Mucosa of rectum (tissue), 2 donors: Measurements from ENCODE around the gene MT3.

Experiments
- H3K27ac ChIP-seq, 2 donors: one replicate each; pipeline ENCODE4 v1.7.0; 2013; ENCODE audit warnings: inconsistent platforms in 2 of 2, low read depth in 2 of 2, low read length in 2 of 2
- H3K27me3 ChIP-seq, 2 donors: one replicate each; pipeline ENCODE4 v1.7.0; 2013; ENCODE audit warnings: low read length in 2 of 2; ENCODE audit not compliant: control insufficient read depth in 2 of 2, insufficient read depth in 2 of 2
- H3K36me3 ChIP-seq, 2 donors: one replicate each; pipeline ENCODE4 v1.7.0; 2013; ENCODE audit warnings: low read length in 2 of 2; ENCODE audit not compliant: control insufficient read depth in 2 of 2, insufficient read depth in 2 of 2
- H3K4me1 ChIP-seq, 2 donors: one replicate each; pipeline ENCODE4 v1.7.0; 2013; ENCODE audit warnings: low read length in 2 of 2, mild to moderate bottlenecking in 1 of 2; ENCODE audit not compliant: control insufficient read depth in 2 of 2, insufficient read depth in 2 of 2
- H3K4me3 ChIP-seq, 2 donors: one replicate each; pipeline ENCODE4 v1.7.0; 2013; ENCODE audit warnings: low read length in 2 of 2
- H3K9ac ChIP-seq, 2 donors: one replicate each; pipeline ENCODE4 v1.7.0; 2013; ENCODE audit warnings: low read length in 2 of 2, low read depth in 1 of 2, mild to moderate bottlenecking in 1 of 2
- H3K9me3 ChIP-seq, 2 donors: one replicate each; pipeline ENCODE4 v1.7.0; 2013; ENCODE audit warnings: low read length in 2 of 2; ENCODE audit not compliant: control insufficient read depth in 2 of 2
- donor health status: healthy.
- donor health status: Normal muscosa, but diverticular disease.

The MT3 gene

DNA sequence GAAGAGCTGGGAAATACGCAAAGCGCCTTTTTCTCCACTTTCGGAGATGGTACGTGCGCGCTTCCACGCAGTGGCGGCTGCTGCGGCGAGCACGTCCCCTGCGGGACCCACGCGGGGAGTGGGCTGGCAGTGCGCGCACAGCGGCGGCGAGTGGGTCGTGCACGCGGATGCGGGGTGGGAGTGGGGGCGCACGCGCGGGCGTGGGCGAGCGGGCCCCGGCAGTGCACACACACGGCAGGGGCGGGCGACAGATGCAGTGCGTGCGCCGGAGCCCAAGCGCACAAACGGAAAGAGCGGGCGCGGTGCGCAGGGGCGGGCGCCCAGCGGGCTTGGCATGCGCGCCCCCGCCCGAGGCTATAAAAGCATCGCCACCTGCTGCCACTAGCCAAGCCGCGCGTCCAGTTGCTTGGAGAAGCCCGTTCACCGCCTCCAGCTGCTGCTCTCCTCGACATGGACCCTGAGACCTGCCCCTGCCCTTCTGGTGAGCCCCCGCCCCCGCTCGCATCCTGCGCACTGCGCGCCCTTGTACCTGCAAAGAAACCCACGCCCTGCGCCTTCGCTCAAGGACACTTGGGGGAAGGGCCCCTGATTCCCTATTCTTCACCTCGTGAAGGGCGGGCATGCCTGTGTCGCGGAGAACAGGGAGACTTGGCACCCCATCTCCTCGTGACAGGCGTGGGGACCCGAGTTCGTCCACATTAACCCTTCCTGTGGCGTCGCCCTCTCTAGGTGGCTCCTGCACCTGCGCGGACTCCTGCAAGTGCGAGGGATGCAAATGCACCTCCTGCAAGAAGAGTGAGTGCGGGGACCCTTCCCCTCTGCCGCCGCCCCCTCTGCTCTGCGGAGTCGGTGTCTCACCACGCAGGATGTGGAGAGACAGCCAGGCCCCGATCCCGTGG is at the start of gene MT3:
MT3 (plus strand) TSS at position 388 of the 899 bp plus-strand sequence; CDS start at position 451, 63 bp downstream.
- Histone ChIP-seq H3K27me3 (peaks cover 6 to 18% of the 10 kb centered on the region in 2 donors), H3K36me3 (no peaks in the 10 kb centered on the region), H3K27ac (no peak within 1 kb of the TSS), H3K9ac (peak within 1 kb of the TSS in 1 of 2 donors; percentile 36), H3K4me1 (peaks cover 9 to 12% of the 10 kb centered on the region in 2 donors), H3K4me3 (peak within 1 kb of the TSS; percentile 48 to 55), H3K9me3 (no peaks in the 10 kb centered on the region)

DNA sequence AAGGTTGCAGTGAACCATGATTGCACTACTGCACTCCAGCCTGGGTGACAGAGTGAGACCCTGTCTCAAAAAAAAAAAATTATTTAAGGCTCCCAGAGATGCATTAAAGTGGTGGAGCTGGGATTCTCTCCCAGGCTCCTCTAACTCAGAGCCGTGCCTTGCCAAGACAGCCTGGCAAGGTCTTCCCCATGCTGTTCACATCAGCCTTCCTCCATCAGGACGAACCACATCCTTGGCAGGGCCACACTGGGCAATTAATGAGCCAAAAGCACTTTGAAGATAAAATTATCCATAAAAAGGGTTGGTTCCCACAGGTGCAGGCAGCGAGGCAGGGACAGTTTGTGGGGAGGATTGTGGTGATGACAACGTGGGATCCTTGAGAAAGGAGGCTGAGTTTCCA is 49.7 kb upstream of the MT3 start:
- Histone ChIP-seq H3K4me1 (no peaks in the 10 kb centered on the region), H3K27me3 (no peaks in the 10 kb centered on the region), H3K4me3 (no peak overlapping the region), H3K27ac (no peak overlapping the region), H3K9me3 (no peaks in the 10 kb centered on the region), H3K9ac (no peak overlapping the region), H3K36me3 (no peaks in the 10 kb centered on the region)

DNA sequence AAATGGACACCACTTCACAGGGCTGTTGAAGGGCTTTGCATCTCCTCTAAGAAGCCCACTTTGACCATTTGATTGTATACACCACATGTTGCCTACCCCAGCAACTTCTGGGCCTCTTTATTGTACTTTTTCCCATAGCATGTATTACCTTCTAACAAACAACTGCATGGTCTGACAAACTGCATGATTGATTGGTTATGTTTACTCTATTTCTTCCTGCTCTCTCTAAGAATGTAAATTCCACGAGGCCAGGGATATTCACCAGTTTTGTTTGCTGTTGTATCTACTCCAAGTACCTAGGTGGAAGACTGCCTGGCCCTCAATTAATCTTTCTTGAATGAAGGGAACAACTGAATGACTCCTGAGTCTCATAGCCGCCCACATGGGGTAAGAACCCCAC is 47.3 kb upstream of the MT3 start:
- Histone ChIP-seq H3K27me3 (no peaks in the 10 kb centered on the region), H3K36me3 (no peaks in the 10 kb centered on the region), H3K27ac (no peak overlapping the region), H3K4me3 (no peak overlapping the region), H3K9me3 (no peaks in the 10 kb centered on the region), H3K4me1 (no peaks in the 10 kb centered on the region), H3K9ac (no peak overlapping the region)

DNA sequence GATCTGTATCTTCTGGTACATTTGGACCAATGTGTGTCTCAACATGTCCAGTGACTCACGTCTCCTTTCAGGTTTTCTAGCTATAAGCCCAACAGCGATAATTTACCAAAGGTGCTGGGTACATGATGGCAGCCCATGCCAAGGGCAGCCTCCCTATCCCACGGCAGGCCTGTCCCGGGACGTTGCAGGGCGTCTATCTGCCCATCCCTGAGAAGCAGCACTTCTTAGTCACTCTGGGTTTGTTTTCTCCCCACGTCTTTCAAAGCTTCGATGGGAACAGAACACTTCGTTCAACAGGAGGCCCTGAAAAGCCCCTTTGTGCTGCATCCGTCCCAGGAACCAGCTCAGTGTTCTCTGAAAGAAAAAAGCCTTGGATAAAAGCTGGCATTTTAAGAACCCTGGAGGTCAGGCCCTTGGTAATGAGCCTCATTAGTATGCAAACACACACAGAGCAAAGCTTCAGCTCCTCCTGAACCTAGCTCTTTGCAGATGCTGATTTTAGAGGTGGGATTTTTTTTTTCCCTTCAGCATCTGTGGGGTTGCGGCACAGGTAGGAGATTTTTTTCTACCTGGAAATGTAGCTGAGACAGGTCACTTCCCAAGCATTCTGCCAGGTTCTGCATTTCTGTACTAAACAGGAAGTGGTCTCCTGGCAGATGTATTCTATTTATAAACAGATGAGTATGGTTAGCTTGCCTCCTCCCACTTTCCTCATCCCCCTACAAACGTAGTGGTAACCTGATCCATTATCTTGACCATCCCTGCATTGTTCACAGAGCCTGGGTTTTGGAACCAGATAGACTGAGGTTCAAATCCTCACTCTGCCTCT is 42.0 kb upstream of the MT3 start:
- no peak overlapping the region for H3K9ac ChIP-seq
- H3K4me1 ChIP-seq: peaks cover 4% of the 10 kb centered on the region in 2 donors
- no peaks in the 10 kb centered on the region for H3K36me3 ChIP-seq
- H3K9me3 ChIP-seq: no peaks in the 10 kb centered on the region
- no peak overlapping the region for H3K27ac ChIP-seq
- no peaks in the 10 kb centered on the region for H3K27me3 ChIP-seq
- H3K4me3 ChIP-seq: no peak overlapping the region

DNA sequence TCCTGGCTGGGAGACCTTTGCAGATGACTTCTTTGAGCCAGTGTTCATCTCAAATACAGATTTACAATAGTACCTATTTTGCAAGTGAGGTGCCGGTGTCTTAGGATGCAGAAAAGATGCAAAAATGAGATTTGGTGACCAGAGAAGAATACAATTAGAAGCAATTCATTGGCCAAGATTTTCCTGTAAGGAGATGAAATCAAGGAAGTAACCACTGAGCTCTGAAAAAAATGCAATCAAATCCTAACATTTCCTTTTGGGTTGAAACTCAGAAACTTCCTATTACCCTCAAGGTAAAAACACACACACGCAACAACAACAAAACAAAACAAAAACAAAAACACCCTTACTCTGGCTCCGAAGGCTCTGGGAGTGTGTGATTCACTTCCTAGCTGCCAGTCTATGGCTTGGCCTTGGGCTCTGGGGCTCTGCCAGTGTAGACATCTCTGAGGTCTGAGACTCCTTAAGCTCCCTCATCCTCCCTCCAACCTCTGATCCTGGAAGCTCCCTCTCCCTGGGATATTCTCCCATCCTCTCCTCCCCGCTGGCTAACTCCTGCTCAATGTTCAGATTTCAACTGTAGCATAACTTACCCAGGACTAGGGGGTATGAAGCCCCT is 41.3 kb upstream of the MT3 start:
- Histone ChIP-seq H3K27ac (no peak overlapping the region), H3K9ac (no peak overlapping the region)

DNA sequence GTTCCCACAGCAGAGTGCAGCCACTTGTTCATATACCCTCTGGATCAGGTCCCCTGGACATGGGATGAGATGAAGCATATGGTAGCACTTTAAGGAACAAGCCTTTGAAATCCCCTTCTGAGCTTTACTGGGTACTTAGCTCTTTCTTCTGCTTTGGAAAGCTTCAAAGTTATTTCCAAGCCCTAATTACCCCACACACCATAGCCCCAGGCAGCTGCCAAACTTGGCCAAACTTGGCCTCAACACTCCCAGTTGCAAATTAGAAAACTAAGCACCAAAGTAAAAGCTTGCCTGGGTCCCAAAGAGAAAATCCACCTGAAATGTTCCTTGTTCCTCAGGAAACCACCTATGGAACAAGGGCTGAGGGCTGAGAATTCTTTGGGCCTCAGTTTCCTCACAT is 40.2 kb upstream of the MT3 start:
- H3K9me3 ChIP-seq: no peaks in the 10 kb centered on the region
- no peak overlapping the region for H3K4me3 ChIP-seq
- H3K4me1 ChIP-seq: peaks cover 4 to 5% of the 10 kb centered on the region in 2 donors
- no peak overlapping the region for H3K9ac ChIP-seq
- H3K27ac ChIP-seq: no peak overlapping the region
- no peaks in the 10 kb centered on the region for H3K36me3 ChIP-seq
- H3K27me3 ChIP-seq: no peaks in the 10 kb centered on the region

More for the DNA sequence above, 41.3 kb upstream of the MT3 start:
- Histone ChIP-seq H3K27me3 (no peaks in the 10 kb centered on the region), H3K36me3 (no peaks in the 10 kb centered on the region), H3K4me3 (no peak overlapping the region), H3K4me1 (peaks cover 4 to 5% of the 10 kb centered on the region in 2 donors), H3K9me3 (no peaks in the 10 kb centered on the region)

DNA sequence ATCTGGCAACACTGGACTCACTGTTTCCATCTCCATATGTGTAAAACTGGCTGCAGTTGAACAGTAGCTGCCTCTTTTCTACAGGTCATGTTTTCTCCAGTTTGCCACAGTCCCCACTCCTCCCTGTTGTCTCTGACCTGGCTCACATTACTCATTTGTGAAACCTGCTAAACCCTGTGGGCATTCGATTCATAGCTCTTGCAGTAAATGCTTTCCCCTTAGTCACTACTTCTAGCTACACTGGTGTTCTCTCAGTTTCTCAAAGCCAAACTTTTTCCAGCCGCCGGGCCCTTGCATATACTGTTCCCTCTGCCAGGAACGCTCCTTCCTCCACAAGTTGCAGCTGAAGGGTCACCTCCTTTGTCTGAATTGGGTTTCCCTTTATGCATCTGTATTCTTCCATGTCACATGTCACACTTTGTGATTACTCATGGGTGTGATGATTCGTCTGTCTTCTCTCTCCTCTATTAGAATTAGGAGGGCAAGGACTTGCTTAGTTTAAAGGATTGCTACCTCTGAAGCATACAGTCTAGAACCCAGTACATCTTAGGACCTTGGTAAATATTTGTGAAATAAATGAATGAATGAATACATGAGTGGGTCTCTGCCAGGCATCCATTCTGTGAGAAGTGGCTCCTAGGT is 39.5 kb upstream of the MT3 start:
- Histone ChIP-seq H3K4me1 (peaks cover 4 to 5% of the 10 kb centered on the region in 2 donors), H3K36me3 (no peaks in the 10 kb centered on the region), H3K4me3 (no peak overlapping the region), H3K9ac (no peak overlapping the region), H3K9me3 (no peaks in the 10 kb centered on the region), H3K27ac (no peak overlapping the region), H3K27me3 (no peaks in the 10 kb centered on the region)

DNA sequence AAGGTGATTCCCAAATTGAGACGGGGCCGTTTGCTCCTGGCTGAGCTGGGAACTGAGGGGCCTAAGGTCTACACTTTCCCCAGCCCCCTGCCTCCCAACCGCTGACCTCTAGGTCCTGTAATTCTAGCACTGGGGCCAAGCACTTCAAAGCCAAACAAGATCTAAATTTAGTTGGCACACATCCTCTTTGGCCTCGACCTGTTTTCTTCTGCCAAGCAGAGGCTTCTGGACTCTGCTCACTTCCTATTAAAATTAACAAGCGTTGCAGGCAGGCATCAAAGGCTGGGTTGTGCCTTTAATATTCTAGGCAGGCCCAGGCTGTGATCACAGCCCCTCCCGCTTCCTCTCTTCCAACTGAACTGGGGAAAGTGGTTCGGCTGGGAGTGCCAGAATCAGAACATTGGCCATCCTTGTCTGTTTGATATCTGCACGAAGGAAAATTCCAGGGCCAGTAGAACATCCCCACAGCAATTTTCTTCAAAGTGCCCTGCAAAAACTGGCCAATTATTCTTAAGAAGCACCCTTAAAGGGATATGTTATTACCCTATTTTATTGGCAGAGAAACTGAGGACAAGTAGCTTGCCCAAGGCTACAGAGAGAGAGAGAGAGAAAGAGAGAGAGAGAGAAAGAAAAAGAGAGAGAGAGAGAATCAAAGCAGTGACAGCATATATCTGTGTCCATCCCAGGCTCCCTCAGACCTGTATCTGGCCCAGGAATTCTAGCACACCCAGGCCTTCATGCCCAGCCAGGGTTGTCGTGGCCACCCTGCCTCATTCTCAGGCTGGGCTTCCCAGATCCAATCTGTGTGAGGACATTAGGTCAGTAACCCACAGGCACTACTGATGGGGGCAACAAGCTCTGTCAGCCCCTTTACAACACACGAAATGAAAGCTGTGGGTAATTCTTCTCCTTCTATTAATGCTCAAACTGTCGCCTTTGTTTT is 37.3 kb upstream of the MT3 start:
- Histone ChIP-seq H3K9me3 (no peaks in the 10 kb centered on the region), H3K9ac (no peak overlapping the region), H3K4me3 (no peak overlapping the region), H3K27me3 (no peaks in the 10 kb centered on the region), H3K27ac (peak overlapping the region in 1 of 2 donors; percentile 35), H3K36me3 (no peaks in the 10 kb centered on the region), H3K4me1 (peaks cover 4 to 5% of the 10 kb centered on the region in 2 donors)

DNA sequence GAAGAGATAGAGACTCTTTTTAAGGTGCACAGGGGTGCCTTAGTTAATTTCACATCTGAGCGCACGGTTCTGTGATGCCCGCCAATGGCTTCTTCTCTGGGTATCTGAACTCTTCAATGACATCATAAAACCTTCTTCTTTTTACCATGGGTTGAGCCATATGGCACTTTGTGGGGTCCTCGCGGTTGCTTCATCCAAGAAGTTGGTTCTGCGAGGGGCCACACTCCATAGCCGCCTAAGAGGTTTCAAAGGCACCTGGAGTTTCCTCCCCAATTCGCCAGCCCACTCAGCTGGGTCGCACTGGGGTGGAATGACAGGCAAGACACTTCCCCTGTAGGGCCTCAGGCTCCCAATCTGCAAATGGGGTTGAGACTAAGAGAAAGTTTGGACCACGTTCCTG is 34.9 kb upstream of the MT3 start:
- Histone ChIP-seq H3K27ac (no peak overlapping the region), H3K4me1 (peaks cover 4 to 5% of the 10 kb centered on the region in 2 donors), H3K27me3 (peaks cover 0 to 3% of the 10 kb centered on the region in 2 donors), H3K9me3 (no peaks in the 10 kb centered on the region), H3K9ac (no peak overlapping the region), H3K4me3 (no peak overlapping the region), H3K36me3 (no peaks in the 10 kb centered on the region)
